Upper lobe of left lung (tissue), 4 donors: Measurements from ENCODE around the gene DICER1.

Source experiments
- EP300 ChIP-seq, 4 donors: sonication (generic); formaldehyde crosslinking; IDR thresholded peaks; one replicate each; pipeline ENCODE4 v1.5.1; 2017; ENCODE audit warnings: antibody characterized with exemption in 4 of 4, control low read depth in 2 of 4
- POLR2A ChIP-seq, 4 donors: fragments of 450-650 bp; IDR thresholded peaks; one replicate each; pipeline ENCODE4 v1.5.1; 2016 to 2017; ENCODE audit warnings: antibody characterized with exemption in 4 of 4, mild to moderate bottlenecking in 2 of 4
- POLR2AphosphoS5 ChIP-seq, 2 donors: sonication (generic); formaldehyde crosslinking; IDR thresholded peaks; one replicate each; pipeline ENCODE4 v1.5.1; 2017; ENCODE audit warnings: antibody characterized with exemption in 2 of 2
- TF ChIP-seq, protein P1 (sequence below), 6 experiments: fragments of 450-650 bp in 4 of 6; fragments of 200-600 bp in 2 of 6; sonication (generic) in 2 of 6; IDR thresholded peaks; one replicate each; pipeline ENCODE4 v1.5.1; 2016 to 2019; ENCODE audit warnings: antibody characterized with exemption in 6 of 6

DNA sequence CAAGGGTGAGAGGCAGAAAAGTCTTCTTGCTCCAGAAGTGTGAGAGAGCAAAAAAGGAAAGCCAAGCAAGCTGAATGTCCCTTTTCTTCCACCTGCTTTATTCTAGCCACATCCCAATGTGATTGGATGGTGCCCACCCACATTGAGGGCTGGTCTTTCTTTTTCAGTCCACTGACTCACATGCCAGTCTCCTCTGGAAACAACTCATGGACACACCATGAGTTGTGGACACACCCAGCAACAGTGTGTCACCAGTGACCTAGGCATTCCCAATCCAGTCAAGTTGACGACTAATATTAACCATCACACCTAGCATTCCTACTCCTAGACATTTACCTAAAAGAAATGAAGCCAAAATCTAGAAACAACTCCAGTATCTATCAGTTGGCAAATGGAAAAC lies 7.2 kb upstream of the DICER1 start:
- TF ChIP-seq POLR2AphosphoS5 (IDR thresholded peaks at IDR 0.05) = no peak
- TF ChIP-seq, protein P1, sequence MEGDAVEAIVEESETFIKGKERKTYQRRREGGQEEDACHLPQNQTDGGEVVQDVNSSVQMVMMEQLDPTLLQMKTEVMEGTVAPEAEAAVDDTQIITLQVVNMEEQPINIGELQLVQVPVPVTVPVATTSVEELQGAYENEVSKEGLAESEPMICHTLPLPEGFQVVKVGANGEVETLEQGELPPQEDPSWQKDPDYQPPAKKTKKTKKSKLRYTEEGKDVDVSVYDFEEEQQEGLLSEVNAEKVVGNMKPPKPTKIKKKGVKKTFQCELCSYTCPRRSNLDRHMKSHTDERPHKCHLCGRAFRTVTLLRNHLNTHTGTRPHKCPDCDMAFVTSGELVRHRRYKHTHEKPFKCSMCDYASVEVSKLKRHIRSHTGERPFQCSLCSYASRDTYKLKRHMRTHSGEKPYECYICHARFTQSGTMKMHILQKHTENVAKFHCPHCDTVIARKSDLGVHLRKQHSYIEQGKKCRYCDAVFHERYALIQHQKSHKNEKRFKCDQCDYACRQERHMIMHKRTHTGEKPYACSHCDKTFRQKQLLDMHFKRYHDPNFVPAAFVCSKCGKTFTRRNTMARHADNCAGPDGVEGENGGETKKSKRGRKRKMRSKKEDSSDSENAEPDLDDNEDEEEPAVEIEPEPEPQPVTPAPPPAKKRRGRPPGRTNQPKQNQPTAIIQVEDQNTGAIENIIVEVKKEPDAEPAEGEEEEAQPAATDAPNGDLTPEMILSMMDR (IDR thresholded peaks at IDR 0.05) = no peak
- TF ChIP-seq POLR2A (IDR thresholded peaks at IDR 0.05) = no peak
- no peak for TF ChIP-seq EP300 (IDR thresholded peaks at IDR 0.05)
